Loucy (cell line): ENCODE data around the gene ARHGEF10L.

Source experiments
- H2AFZ ChIP-seq: fragments of 200-600 bp; sonication (generic); 2 replicates; pipeline ENCODE4 v1.6.0; 2016; ENCODE audit warnings: antibody characterized with exemption, mild to moderate bottlenecking, low read length, moderate library complexity
- H3F3A ChIP-seq: fragments of 200-600 bp; 2 replicates; pipeline ENCODE4 v1.6.0; 2016; ENCODE audit warnings: antibody characterized with exemption, low read depth, mild to moderate bottlenecking
- H3K27me3 ChIP-seq: fragments of 200-600 bp; sonication (generic); 2 replicates; pipeline ENCODE4 v1.6.1; 2014; ENCODE audit warnings: low read length, mild to moderate bottlenecking; ENCODE audit not compliant: insufficient read depth, poor library complexity, severe bottlenecking
- H3K36me3 ChIP-seq: fragments of 200-600 bp; sonication (generic); 2 replicates; pipeline ENCODE4 v1.6.1; 2016; ENCODE audit warnings: low read length; ENCODE audit not compliant: insufficient read depth
- H3K4me1 ChIP-seq: fragments of 200-600 bp; sonication (generic); 2 replicates; pipeline ENCODE4 v1.5.1; 2014; ENCODE audit warnings: low read length, mild to moderate bottlenecking; ENCODE audit not compliant: insufficient read depth, poor library complexity, severe bottlenecking
- H3K4me2 ChIP-seq: fragments of 200-600 bp; sonication (generic); 2 replicates; pipeline ENCODE4 v1.6.0; 2014; ENCODE audit warnings: antibody characterized with exemption, low read length, low read depth, mild to moderate bottlenecking; ENCODE audit not compliant: poor library complexity, severe bottlenecking
- H3K4me3 ChIP-seq: fragments of 200-600 bp; sonication (generic); 2 replicates; pipeline ENCODE4 v1.5.1; 2014; ENCODE audit warnings: low read length, mild to moderate bottlenecking, mixed read lengths; ENCODE audit not compliant: poor library complexity, severe bottlenecking
- H3K79me2 ChIP-seq: fragments of 200-600 bp; sonication (generic); 2 replicates; pipeline ENCODE4 v1.6.1; 2014; ENCODE audit warnings: low read length; ENCODE audit not compliant: insufficient read depth
- H3K9ac ChIP-seq: fragments of 200-600 bp; sonication (generic); 2 replicates; pipeline ENCODE4 v1.6.0; 2014; ENCODE audit warnings: mild to moderate bottlenecking, low read depth, low read length, moderate library complexity; ENCODE audit not compliant: poor library complexity, severe bottlenecking
- H3K9me2 ChIP-seq: fragments of 200-600 bp; sonication (generic); replicated peaks from 2 replicates; pipeline ENCODE4 v1.6.1; 2016; ENCODE audit warnings: low read depth, low read length, mixed read lengths
- H3K9me3 ChIP-seq: fragments of 200-600 bp; sonication (generic); 2 replicates; pipeline ENCODE4 v1.6.1; 2014; ENCODE audit warnings: mild to moderate bottlenecking, antibody characterized with exemption, low read length, low read depth; ENCODE audit not compliant: insufficient read depth
- H4K20me1 ChIP-seq: fragments of 200-600 bp; sonication (generic); 2 replicates; pipeline ENCODE4 v1.6.0; 2014; ENCODE audit warnings: antibody characterized with exemption, low read length, mild to moderate bottlenecking; ENCODE audit not compliant: insufficient read depth, poor library complexity, severe bottlenecking
- EZH2phosphoT487 ChIP-seq: fragments of 200-600 bp; IDR thresholded peaks from 2 replicates; pipeline ENCODE4 v1.6.1; 2018; ENCODE audit warnings: antibody characterized with exemption, mild to moderate bottlenecking, moderate library complexity, borderline replicate concordance
- TF ChIP-seq, protein P1 (sequence below): fragments of 200-600 bp; sonication (generic); conservative IDR thresholded peaks from 2 replicates; pipeline ENCODE4 v1.5.1; 2014; ENCODE audit warnings: mild to moderate bottlenecking, antibody characterized with exemption, low read length

Gene ARHGEF10L

DNA sequence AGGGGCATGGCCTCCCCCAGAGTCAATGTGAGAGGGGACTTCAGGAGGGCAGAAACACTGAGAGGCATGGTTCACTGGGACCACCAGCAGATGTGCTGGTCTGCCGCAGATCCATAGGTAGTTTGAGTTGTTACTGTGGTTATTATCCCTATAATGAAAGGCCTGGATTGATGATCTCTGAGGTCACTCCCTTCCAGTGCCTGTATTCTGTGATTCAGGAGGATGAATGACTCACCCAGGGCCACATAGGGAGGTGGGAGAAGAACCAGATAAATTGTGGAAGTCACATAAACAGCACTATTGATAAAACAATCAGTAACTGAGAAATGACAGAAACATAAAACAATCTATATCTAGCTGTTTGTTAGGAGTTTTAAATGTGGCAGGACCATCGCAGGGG is 193.0 kb downstream of the ARHGEF10L start:
- Histone ChIP-seq H3K4me2 (no peak overlapping the region), H2AFZ (no peak overlapping the region)

DNA sequence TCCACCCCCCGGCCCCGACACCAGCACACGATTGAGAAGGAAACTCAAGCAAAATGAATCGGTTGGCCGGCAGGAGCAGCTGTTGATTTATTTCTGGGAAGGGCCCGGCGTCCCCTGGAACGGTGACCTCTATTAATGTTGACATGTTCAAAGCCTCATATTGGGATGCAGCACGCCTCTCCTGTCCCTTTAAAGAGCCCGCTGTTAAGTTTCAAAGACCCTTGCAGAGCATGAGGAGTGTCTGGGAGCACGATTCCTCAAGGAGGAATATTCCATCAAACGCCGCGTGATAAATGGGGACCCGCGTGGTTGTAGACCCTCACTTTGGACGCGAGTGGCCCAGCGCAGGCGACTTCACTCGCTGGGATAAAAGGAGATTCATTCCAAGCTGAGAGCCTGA is 194.2 kb downstream of the ARHGEF10L start:
- Histone ChIP-seq H3K9ac (no peak overlapping the region), H3K9me2 (no peaks in the 10 kb centered on the region), H3K27me3 (no peaks in the 10 kb centered on the region), H3K36me3 (no peaks in the 10 kb centered on the region), H3F3A (no peaks in the 10 kb centered on the region), H3K4me2 (no peak overlapping the region), H2AFZ (no peak overlapping the region), H4K20me1 (no peaks in the 10 kb centered on the region), H3K4me1 (no peaks in the 10 kb centered on the region), H3K79me2 (no peaks in the 10 kb centered on the region), H3K9me3 (no peaks in the 10 kb centered on the region), H3K4me3 (no peak overlapping the region)
- no peak for TF ChIP-seq EZH2phosphoT487
- TF ChIP-seq, protein P1, sequence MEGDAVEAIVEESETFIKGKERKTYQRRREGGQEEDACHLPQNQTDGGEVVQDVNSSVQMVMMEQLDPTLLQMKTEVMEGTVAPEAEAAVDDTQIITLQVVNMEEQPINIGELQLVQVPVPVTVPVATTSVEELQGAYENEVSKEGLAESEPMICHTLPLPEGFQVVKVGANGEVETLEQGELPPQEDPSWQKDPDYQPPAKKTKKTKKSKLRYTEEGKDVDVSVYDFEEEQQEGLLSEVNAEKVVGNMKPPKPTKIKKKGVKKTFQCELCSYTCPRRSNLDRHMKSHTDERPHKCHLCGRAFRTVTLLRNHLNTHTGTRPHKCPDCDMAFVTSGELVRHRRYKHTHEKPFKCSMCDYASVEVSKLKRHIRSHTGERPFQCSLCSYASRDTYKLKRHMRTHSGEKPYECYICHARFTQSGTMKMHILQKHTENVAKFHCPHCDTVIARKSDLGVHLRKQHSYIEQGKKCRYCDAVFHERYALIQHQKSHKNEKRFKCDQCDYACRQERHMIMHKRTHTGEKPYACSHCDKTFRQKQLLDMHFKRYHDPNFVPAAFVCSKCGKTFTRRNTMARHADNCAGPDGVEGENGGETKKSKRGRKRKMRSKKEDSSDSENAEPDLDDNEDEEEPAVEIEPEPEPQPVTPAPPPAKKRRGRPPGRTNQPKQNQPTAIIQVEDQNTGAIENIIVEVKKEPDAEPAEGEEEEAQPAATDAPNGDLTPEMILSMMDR = no peak

More for the DNA sequence above, 193.0 kb downstream of the ARHGEF10L start:
- Histone ChIP-seq H3K9me3 (no peaks in the 10 kb centered on the region), H3K9me2 (no peaks in the 10 kb centered on the region), H3K27me3 (no peaks in the 10 kb centered on the region), H3K36me3 (no peaks in the 10 kb centered on the region), H3F3A (no peaks in the 10 kb centered on the region), H3K4me1 (no peaks in the 10 kb centered on the region), H4K20me1 (no peaks in the 10 kb centered on the region), H3K4me3 (no peak overlapping the region), H3K79me2 (no peaks in the 10 kb centered on the region), H3K9ac (no peak overlapping the region)
- TF ChIP-seq, protein P1 = no peak
- TF ChIP-seq EZH2phosphoT487 = no peak

DNA sequence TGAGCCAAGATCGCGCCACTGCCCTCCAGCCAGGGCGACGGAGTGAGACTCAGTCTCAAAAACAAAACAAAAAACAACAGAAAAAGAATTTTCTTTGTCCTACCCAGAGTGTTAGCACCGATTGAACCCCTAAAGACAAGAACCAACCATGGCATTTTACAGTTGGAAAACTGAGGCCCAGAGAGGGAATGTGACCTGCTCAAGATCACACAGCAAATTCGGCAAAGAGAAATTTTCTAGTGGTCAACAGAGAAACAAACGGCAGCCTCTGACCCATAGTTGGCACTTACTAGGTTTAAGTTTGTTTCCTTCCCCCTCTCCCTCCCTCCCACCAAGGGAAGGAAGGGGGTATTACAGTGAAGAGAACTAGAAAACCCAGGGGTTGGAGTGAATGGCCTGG is 195.1 kb downstream of the ARHGEF10L start:
- H3K4me1 ChIP-seq = no peaks in the 10 kb centered on the region
- H3K27me3 ChIP-seq = no peaks in the 10 kb centered on the region
- no peaks in the 10 kb centered on the region for H4K20me1 ChIP-seq
- H2AFZ ChIP-seq = no peak overlapping the region
- no peaks in the 10 kb centered on the region for H3K9me2 ChIP-seq
- H3K4me2 ChIP-seq = no peak overlapping the region
- no peaks in the 10 kb centered on the region for H3F3A ChIP-seq
- H3K79me2 ChIP-seq = no peaks in the 10 kb centered on the region
- H3K36me3 ChIP-seq = no peaks in the 10 kb centered on the region
- H3K9ac ChIP-seq = no peak overlapping the region
- TF ChIP-seq EZH2phosphoT487 = no peak
- TF ChIP-seq, protein P1 = no peak
- H3K9me3 ChIP-seq = no peaks in the 10 kb centered on the region
- H3K4me3 ChIP-seq = no peak overlapping the region
